OCI-LY1 (cell line): Measurements from ENCODE around the gene RAI14.

ENCODE experiments used
- CTCF ChIP-seq: fragments of 200-600 bp; sonication (generic), shearing (Covaris generic); IDR thresholded peaks from 2 replicates; pipeline ENCODE4 v1.5.1; 2017; ENCODE audit warnings: mild to moderate bottlenecking, antibody characterized with exemption, low read length, moderate library complexity, mixed read lengths
- EZH2 ChIP-seq: fragments of 200-600 bp; sonication (generic), shearing (Covaris generic); IDR thresholded peaks from 2 replicates; pipeline ENCODE4 v1.8.0; 2017; ENCODE audit warnings: borderline replicate concordance, mixed run types, mild to moderate bottlenecking, antibody characterized with exemption, low read length, moderate library complexity, mixed read lengths

DNA sequence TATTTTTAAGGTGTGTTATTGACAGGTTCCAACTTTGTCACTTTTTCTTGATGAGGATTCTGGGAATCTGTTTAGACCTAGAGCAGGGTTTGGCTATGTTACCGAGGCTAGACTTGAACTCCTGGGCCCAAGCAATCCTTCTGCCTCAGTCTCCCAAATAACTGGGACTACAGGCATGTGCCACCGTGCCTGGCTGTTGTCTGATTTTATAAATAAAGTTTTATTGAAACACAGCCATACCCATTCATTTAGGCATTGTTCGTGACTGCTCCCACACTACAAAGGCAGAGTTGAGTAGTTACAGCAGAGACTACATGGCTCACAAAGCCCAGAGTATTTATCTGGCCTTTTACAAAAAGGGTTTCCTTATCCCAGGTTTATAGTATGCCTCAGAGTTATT is 102.4 kb downstream of the RAI14 start:
- no peak for TF ChIP-seq CTCF
- TF ChIP-seq EZH2 = no peak
